Measurements from ENCODE around the gene CFAP97D2. TPM values are rescaled to one million over a fixed set of nuclear protein-coding genes. Genes with fewer than 3 reads are reported as not detected.
"Not testable (repeated sequence)": the region's sequence is repeated elsewhere in the genome, so short reads cannot be mapped to it uniquely, and the experiment has no call there.

The CFAP97D2 gene
- polyA plus RNA-seq, 3 donors = 5.1 TPM; not detected in 2

GRCh38 chr13:114174529-114174961 is 4.5 kb upstream of the CFAP97D2 start:
- 48 to 55% (median 53%) methylated on average over 3 of the region's 3 CpGs for WGBS, 3 donors
- no peak overlapping the region for H3K27ac ChIP-seq (ENCODE audit: low read depth, low read length)

GRCh38 chr13:114176359-114176902 is 2.6 kb upstream of the CFAP97D2 start:
- 87 to 92% (median 91%) methylated on average over 13 to 14 of the region's 14 CpGs for WGBS, 3 donors
- not testable (repeated sequence) for H3K27ac ChIP-seq (ENCODE audit: low read depth, low read length)

DNA sequence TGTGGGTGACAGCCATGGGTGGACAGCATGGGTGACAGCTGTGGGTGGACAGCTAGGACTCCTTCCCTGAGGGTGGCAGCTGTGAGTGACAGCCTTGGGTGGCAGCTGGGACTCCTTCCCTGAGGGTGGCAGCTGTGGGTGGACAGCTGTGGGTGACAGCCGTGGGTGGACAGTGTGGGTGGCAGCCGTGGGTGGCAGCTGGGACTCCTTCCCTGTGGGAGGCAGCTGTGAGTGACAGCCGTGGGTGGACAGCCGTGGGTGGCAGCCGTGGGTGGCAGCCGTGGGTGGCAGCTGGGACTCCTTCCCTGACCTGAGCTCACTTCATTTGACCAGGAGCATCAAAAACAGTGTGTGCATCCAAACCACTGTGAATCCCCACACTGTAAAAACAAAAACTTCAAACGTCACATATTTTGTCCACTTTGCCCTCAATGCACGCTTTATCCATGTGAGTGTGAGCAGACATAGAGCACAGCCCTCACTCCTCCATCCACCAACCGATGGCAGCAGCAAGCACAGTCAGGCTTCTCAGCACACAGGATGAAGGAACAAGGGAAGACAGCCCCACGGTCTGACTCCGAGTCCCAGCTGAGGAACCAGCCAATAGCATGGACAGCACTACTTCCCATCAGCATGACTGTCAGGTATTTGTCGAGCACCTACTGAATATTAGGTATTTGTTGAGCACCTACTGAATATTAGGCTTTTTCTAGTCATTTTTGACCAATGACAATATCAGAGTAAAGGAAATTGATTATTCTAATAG is 1.6 kb upstream of the CFAP97D2 start:
- H3K27ac ChIP-seq (ENCODE audit: low read depth, low read length) = no peak overlapping the region
- 63 to 74% (median 66%) methylated on average over 12 of the region's 12 CpGs for WGBS, 3 donors

- H3K27ac ChIP-seq (ENCODE audit: low read depth, low read length) = no peak overlapping the region
- WGBS, 3 donors = 86 to 96% (median 93%) methylated on average over 13 to 15 of the region's 15 CpGs
These were observed 6.3 kb downstream of the CFAP97D2 start for GRCh38 chr13:114185182-114185971.

- WGBS, 3 donors = 80 to 88% (median 84%) methylated on average over 5 of the region's 5 CpGs
These were observed 15.8 kb downstream of the CFAP97D2 start for GRCh38 chr13:114194853-114195252.

GRCh38 chr13:114196629-114197028 is 17.6 kb downstream of the CFAP97D2 start:
- 33 to 78% (median 76%) methylated on average over 5 of the region's 5 CpGs for WGBS, 3 donors
- H3K27ac ChIP-seq (ENCODE audit: low read depth, low read length) = no peak overlapping the region

More at GRCh38 chr13:114194853-114195252, 15.8 kb downstream of the CFAP97D2 start:
- H3K27ac ChIP-seq (ENCODE audit: low read depth, low read length) = no peak overlapping the region

DNA sequence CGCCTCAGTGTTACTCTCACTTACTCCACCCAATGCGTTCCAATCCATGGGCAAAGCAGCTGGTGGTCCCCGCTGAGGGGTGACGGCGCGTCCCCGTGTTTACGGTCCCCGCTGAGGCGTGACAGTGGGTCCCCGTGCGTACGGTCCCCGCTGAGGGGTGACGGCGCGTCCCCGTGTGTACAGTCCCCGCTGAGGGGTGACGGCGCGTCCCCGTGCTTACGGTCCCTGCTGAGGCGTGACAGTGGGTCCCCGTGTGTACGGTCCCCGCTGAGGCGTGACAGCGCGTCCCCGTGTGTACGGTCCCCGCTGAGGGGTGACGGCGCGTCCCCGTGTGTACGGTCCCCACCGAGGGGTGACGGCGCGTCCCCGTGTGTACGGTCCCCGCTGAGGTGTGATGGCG is 19.5 kb downstream of the CFAP97D2 start:
- WGBS, 3 donors = 73 to 97% (median 97%) methylated on average over 11 to 47 of the region's 47 CpGs
- H3K27ac ChIP-seq (ENCODE audit: low read depth, low read length) = no peak overlapping the region

DNA sequence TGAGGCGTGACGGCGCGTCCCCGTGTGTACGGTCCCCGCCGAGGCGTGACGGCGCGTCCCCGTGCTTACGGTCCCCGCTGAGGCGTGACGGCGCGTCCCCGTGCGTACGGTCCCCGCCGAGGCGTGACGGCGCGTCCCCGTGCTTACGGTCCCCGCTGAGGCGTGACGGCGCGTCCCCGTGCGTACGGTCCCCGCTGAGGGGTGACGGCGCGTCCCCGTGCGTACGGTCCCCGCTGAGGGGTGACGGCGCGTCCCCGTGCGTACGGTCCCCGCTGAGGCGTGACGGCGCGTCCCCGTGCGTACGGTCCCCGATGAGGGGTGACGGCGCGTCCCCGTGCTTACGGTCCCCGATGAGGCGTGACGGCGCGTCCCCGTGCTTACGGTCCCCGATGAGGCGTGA is 20.5 kb downstream of the CFAP97D2 start:
- WGBS, 3 donors = 19 to 51% (median 28%) methylated on average over 42 to 65 of the region's 75 CpGs
- not testable (repeated sequence) for H3K27ac ChIP-seq (ENCODE audit: low read depth, low read length)

DNA sequence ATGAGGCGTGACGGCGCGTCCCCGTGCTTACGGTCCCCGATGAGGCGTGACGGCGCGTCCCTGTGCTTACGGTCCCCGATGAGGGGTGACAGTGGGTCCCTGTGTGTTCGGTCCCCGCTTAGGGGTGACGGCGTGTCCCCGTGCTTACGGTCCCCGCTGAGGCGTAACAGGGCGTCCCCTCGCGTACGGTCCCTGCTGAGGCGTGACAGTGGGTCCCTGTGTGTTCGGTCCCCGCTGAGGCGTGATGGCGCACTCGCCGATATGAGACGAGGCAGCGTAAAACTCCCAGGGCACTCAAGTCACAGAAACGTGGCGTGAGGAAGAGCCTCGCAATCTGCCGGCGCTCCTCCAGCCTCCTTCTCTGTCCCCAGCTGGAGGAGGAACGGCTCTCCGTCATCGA is 20.9 kb downstream of the CFAP97D2 start:
- no peak overlapping the region for H3K27ac ChIP-seq (ENCODE audit: low read depth, low read length)
- 25 to 71% (median 26%) methylated on average over 31 to 42 of the region's 42 CpGs for WGBS, 3 donors

DNA sequence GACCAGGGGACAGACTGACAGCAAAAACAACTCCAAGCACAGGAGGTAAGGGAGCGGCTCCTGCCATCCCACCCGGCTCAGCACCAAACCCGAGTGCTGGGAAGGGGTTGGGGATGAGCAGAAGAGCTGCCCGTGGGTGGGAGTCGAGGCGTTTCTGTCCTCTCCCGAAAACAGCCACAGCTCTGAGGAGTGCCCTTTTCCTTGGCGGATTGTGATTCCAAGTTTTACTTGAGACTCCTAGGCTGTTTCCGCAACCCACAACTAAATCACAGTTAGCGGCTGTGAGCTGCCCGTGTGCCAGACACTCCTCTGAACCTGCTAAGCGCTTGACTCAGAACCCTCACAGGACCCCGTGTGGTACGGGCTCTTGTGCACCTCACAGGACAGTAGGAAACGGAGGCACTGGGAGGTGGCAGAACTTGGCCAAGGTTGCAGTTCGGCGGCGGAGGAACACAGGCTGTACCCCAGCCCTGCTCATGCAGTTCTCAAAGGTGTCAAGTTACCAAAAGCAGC is 21.4 kb downstream of the CFAP97D2 start:
- WGBS, 3 donors = 30 to 61% (median 44%) methylated on average over 18 of the region's 18 CpGs
- no peak overlapping the region for H3K27ac ChIP-seq (ENCODE audit: low read depth, low read length)

- no peak overlapping the region for H3K27ac ChIP-seq (ENCODE audit: low read depth, low read length)
- WGBS, 3 donors = 90% methylated on average over 6 of the region's 6 CpGs
These were observed 23.5 kb downstream of the CFAP97D2 start for GRCh38 chr13:114202581-114202980.

- WGBS, 3 donors = 66 to 71% (median 68%) methylated on average over 4 of the region's 4 CpGs
- H3K27ac ChIP-seq (ENCODE audit: low read depth, low read length) = no peak overlapping the region
These were observed 24.5 kb downstream of the CFAP97D2 start for GRCh38 chr13:114203536-114203935.

DNA sequence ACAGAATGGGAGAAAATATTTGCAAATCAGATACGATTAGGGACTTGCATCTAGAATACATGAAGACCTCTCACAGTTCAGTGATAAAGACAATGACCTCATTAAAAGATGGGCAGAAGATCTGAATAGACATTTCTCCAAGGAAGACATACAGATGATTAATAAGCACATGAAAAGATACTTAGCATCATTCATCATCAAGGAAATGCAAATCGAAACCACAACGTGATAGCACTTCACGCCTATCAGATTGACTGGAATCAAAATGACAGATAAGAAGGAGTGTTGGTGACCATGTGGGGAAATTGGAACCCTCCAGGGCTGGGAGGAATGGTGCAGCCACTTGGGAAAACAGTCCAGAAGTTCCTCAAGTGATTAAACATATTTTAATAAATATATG is 25.8 kb downstream of the CFAP97D2 start:
- no peak overlapping the region for H3K27ac ChIP-seq (ENCODE audit: low read depth, low read length)
- WGBS, 3 donors = 81 to 84% (median 81%) methylated on average over 4 of the region's 4 CpGs

GRCh38 chr13:114208134-114208533 is 29.1 kb downstream of the CFAP97D2 start:
- whole genome bisulfite sequencing, 3 donors = 78 to 84% (median 83%) methylated on average over 6 of the region's 6 CpGs
- H3K27ac ChIP-seq (ENCODE audit: low read depth, low read length) = no peak overlapping the region

GRCh38 chr13:114211446-114212157 is 32.5 kb downstream of the CFAP97D2 start:
- no peak overlapping the region for H3K27ac ChIP-seq (ENCODE audit: low read depth, low read length)
- 74 to 77% (median 75%) methylated on average over 26 of the region's 26 CpGs for WGBS, 3 donors

DNA sequence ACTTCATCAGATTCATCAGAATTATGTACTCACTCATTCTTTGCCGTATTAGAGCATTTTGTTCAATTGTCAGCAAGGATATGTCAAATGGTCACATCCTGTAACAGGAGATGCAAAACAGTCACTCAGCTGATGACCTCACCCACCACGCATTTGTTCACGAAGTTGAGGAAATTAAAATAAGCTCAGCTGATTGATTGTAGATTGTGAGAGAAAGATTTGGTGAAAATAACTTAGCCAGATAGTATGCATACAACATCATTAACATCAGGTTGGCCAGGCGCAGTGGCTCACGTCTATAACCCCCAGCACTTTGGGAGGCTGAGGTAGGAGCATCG is 33.1 kb downstream of the CFAP97D2 start:
- WGBS, 3 donors = 67 to 79% (median 67%) methylated on average over 6 of the region's 6 CpGs
- H3K27ac ChIP-seq (ENCODE audit: low read depth, low read length) = no peak overlapping the region

DNA sequence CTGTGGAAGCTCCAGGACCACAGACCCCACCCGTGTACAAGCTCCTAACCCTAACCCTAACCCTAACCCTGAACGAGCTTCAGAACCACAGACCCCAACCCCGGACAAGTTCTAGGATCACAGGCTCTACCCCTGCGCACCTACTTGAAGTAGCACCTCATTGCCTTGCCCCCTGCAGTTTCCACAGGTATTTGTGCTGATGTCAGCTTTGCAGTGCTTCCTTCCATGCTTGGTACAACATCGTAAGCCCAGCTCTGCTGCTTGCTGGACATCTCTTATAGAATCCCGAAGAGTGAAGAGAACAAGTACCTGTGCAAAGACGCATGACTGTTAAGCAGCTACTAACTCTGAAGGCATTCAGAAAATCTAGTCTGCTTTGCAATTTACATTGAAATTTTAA is 34.9 kb downstream of the CFAP97D2 start:
- no peak overlapping the region for H3K27ac ChIP-seq (ENCODE audit: low read depth, low read length)
- 80 to 92% (median 92%) methylated on average over 7 of the region's 7 CpGs for WGBS, 3 donors

DNA sequence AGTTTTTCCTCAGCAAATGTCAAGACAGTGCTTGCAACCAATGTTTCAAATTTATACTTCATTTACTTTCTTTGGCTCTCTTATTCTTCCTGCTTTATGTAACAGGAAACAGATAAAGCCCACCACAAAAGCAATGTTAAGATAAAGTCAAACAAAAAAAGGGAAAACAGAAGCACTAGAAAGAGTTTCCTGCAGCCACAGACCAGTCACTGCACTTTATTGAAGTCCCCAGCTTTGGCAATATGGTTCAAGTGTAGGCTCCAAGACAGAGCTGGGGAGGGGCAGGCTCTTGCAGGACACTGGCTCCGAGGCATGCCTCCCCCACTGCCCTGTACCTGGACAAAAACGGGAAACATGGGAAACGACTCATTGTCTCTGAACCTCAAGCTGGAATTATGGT is 40.3 kb downstream of the CFAP97D2 start:
- WGBS, 3 donors = 29 to 70% (median 50%) methylated on average over 3 of the region's 3 CpGs
- H3K27ac ChIP-seq (ENCODE audit: low read depth, low read length) = no peak overlapping the region

Measured in adipose tissue (tissue), 3 donors.